Choroid plexus epithelial cell (primary cell): ENCODE measurements around the gene ZNF467.

Source experiments
- DNase-seq: peaks from one replicate; pipeline ENCODE4 v3.0.0-alpha.2; 2010; ENCODE audit warnings: low read depth
- H3K4me3 ChIP-seq: 2 replicates; pipeline ENCODE4 v1.5.1; 2011; ENCODE audit warnings: low read depth, mild to moderate bottlenecking, control low read depth, low read length, moderate library complexity
- TF ChIP-seq, protein P1 (sequence below): conservative IDR thresholded peaks from 2 replicates; pipeline ENCODE4 v1.5.1; 2011; ENCODE audit warnings: low read depth, mild to moderate bottlenecking, control low read depth, inconsistent platforms, low read length, moderate library complexity

Gene ZNF467

GRCh38 chr7:149722356-149722957 lies 50.9 kb downstream of the ZNF467 start:
- H3K4me3 ChIP-seq = no peak overlapping the region
- TF ChIP-seq, protein P1, sequence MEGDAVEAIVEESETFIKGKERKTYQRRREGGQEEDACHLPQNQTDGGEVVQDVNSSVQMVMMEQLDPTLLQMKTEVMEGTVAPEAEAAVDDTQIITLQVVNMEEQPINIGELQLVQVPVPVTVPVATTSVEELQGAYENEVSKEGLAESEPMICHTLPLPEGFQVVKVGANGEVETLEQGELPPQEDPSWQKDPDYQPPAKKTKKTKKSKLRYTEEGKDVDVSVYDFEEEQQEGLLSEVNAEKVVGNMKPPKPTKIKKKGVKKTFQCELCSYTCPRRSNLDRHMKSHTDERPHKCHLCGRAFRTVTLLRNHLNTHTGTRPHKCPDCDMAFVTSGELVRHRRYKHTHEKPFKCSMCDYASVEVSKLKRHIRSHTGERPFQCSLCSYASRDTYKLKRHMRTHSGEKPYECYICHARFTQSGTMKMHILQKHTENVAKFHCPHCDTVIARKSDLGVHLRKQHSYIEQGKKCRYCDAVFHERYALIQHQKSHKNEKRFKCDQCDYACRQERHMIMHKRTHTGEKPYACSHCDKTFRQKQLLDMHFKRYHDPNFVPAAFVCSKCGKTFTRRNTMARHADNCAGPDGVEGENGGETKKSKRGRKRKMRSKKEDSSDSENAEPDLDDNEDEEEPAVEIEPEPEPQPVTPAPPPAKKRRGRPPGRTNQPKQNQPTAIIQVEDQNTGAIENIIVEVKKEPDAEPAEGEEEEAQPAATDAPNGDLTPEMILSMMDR = no peak
- no peak for DNase-seq

DNA sequence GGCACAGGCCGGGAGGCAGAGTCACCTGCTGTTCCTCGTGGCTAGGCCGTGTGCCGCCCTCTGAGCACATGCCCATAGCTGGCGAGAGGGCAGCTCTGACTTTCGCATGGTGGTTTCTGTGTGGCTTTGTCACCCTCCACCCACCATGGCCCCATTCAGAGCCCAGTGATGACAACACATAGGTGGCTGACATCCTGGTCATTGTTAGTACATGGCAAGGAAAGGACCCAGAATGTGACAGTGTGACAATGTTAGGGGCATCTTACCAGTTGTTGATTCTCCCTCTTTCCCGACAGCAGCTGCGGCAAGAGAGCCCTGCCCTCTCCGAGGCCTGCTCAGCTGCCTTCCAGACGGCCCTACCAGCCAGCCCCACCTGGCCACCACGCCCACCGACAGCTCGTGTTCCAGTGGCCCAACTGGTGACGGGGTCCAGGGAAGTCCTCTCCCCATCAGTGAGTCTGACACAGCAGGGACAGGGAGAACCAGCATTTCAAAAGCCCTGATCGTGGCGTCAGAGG lies 52.2 kb downstream of the ZNF467 start:
- H3K4me3 ChIP-seq = no peak overlapping the region
- no peak for DNase-seq
- TF ChIP-seq, protein P1 = no peak

- TF ChIP-seq, protein P1 = no peak
- H3K4me3 ChIP-seq = no peak overlapping the region
- no peak for DNase-seq
These were observed 52.9 kb downstream of the ZNF467 start for GRCh38 chr7:149720372-149721083.

DNA sequence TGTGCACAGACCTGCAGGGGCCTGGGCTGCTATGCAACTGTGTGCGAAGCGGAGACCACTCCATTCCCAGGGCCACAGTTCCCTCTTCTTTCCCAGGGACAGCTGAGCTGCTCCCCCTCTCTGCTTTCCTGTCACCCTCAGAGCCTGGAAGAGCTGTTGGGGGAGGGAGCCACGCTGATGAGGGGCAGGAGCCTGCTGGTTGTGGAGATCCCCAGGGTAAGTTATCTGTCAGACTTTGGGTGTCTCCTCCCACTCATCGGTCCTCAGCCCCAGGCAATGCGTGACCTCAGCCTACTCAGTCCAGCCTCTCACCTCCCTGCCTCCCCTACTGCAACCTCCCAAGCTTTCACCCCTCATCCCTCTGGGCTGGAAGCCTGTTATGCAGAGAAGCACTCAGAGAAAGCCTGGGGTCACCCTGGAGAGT lies 53.5 kb downstream of the ZNF467 start:
- H3K4me3 ChIP-seq = no peak overlapping the region
- TF ChIP-seq, protein P1 = no peak
- no peak for DNase-seq

DNA sequence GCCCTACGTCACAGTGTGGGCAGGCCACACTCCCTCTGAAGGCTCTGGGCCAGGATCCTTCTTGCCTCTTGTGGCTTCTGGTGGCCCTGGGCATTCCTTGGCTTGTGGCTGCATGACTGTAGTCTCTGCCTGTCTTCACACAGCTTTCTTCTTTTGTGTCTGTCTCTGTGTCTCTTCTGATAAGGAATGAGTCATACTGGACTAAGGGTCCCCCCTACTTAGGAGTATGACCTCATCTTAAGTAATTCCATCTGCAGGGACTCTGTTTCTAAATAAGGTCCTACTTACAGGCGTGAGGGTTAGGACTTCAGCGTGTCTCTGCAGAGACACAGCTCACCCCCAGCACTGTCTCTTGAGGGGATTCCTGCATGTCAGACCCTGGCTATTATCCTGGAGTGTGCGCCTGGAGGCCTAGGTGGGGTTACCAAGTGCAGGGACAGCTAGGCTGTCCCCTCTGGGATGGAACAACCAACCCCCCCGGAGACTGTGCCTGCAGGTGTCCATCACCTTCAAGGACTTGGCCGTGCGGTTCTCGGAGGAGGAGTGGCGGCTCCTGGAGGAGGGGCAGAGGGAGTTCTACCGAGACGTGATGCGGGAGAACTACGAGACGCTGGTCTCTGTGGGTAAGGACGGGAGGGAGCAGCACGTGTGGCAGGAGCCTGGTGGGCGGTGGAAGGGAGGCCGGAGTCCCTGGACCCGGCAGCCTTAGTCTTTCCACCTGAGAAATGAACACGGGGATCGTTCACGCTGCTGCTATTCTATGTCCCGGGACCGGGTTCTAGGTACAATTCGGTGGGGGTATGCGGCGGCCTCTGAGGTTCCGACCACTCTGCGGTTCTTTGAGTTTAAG lies 54.1 kb downstream of the ZNF467 start:
- TF ChIP-seq, protein P1 = no peak
- H3K4me3 ChIP-seq = no peak overlapping the region
- peak; percentile 75 for DNase-seq

GRCh38 chr7:149718730-149719049 lies 54.7 kb downstream of the ZNF467 start:
- no peak for DNase-seq
- TF ChIP-seq, protein P1 = no peak
- no peak overlapping the region for H3K4me3 ChIP-seq
